GM12874 (cell line): ENCODE data around the gene FAM193A.

Source experiments
- CTCF ChIP-seq: IDR thresholded peaks from 2 replicates; pipeline ENCODE4 v1.5.1; 2011; ENCODE audit warnings: low read depth, mild to moderate bottlenecking, control low read depth, low read length, moderate library complexity; ENCODE audit not compliant: insufficient read depth

FAM193A gene

GRCh38 chr4:2572866-2573265 is 36.4 kb downstream of the FAM193A start:
- no peak for TF ChIP-seq CTCF

- TF ChIP-seq CTCF: no peak
Observed at GRCh38 chr4:2574009-2574408, 37.6 kb downstream of the FAM193A start.

GRCh38 chr4:2574863-2575262 is 38.4 kb downstream of the FAM193A start:
- TF ChIP-seq CTCF: no peak

GRCh38 chr4:2576290-2576689 is 39.8 kb downstream of the FAM193A start:
- no peak for TF ChIP-seq CTCF

GRCh38 chr4:2578106-2578505 is 41.7 kb downstream of the FAM193A start:
- no peak for TF ChIP-seq CTCF

- TF ChIP-seq CTCF: no peak
Observed at GRCh38 chr4:2579910-2580309, 43.5 kb downstream of the FAM193A start.

- TF ChIP-seq CTCF: no peak
Observed at GRCh38 chr4:2583092-2583491, 46.6 kb downstream of the FAM193A start.

GRCh38 chr4:2583517-2583916 is 47.1 kb downstream of the FAM193A start:
- TF ChIP-seq CTCF: no peak
